Ovary (tissue), 3 donors: ENCODE data around the gene TMEM145.

Experiments
- POLR2A ChIP-seq: fragments of 450-650 bp; IDR thresholded peaks from one replicate; pipeline ENCODE4 v1.6.1; 2017; ENCODE audit warnings: antibody characterized with exemption, mild to moderate bottlenecking, moderate library complexity
- TF ChIP-seq, protein P1 (sequence below), 3 donors: fragments of 450-650 bp in 2 of 3; fragments of 200-600 bp in 1 of 3; IDR thresholded peaks; one replicate each; pipeline versions ENCODE4 v1.5.1 to v1.8.0; 2016 to 2022; ENCODE audit warnings: antibody characterized with exemption in 3 of 3, mild to moderate bottlenecking in 1 of 3
- donor health status: DM: no; HTN: no; CAD: no.

DNA sequence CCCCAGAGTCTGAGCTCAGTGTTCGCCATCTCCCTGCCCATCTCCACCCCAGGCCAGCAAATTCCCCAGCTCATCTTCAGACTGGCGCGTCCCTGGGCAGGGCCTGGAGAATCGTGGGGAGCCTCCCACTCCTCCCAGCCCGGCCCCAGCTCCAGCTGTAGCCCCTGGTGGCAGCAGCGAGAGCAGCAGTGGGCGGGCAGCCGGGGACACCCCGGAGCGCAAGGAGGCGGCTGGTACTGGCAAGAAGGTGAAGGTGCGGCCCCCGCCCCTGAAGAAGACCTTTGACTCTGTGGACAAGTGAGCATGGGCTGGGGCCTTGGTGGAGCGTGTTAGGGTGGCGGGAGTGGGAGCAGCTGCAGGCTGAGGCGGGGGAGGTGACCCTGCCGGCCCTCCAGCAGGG, 19.6 kb upstream of the TMEM145 start:
- TF ChIP-seq, protein P1, sequence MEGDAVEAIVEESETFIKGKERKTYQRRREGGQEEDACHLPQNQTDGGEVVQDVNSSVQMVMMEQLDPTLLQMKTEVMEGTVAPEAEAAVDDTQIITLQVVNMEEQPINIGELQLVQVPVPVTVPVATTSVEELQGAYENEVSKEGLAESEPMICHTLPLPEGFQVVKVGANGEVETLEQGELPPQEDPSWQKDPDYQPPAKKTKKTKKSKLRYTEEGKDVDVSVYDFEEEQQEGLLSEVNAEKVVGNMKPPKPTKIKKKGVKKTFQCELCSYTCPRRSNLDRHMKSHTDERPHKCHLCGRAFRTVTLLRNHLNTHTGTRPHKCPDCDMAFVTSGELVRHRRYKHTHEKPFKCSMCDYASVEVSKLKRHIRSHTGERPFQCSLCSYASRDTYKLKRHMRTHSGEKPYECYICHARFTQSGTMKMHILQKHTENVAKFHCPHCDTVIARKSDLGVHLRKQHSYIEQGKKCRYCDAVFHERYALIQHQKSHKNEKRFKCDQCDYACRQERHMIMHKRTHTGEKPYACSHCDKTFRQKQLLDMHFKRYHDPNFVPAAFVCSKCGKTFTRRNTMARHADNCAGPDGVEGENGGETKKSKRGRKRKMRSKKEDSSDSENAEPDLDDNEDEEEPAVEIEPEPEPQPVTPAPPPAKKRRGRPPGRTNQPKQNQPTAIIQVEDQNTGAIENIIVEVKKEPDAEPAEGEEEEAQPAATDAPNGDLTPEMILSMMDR (IDR thresholded peaks at IDR 0.05), result no peak
- no peak for TF ChIP-seq POLR2A
